Trophoblast cell (in vitro differentiated cells and primary cell): ENCODE results near the gene CCDC40.

Experiments used
- DNase-seq, 2 donors: peaks; one replicate each; pipeline ENCODE4 v3.0.0-alpha.2; 2016
- H2AFZ ChIP-seq: 2 replicates; pipeline ENCODE4 v1.6.1; 2013; ENCODE audit warnings: low read length, moderate library complexity, mild to moderate bottlenecking; ENCODE audit not compliant: insufficient read depth, poor library complexity
- H2AK5ac ChIP-seq: 2 replicates; pipeline ENCODE4 v1.6.1; 2013; ENCODE audit warnings: mild to moderate bottlenecking, low read length
- H2BK120ac ChIP-seq: 2 replicates; pipeline ENCODE4 v1.6.1; 2013; ENCODE audit warnings: low read length, mild to moderate bottlenecking, moderate library complexity; ENCODE audit not compliant: insufficient read depth, poor library complexity
- H2BK12ac ChIP-seq: 2 replicates; pipeline ENCODE4 v1.6.1; 2013; ENCODE audit warnings: mild to moderate bottlenecking, low read length, moderate library complexity
- H2BK5ac ChIP-seq: 2 replicates; pipeline ENCODE4 v1.6.1; 2013; ENCODE audit warnings: low read length, low read depth, moderate library complexity, mild to moderate bottlenecking; ENCODE audit not compliant: poor library complexity
- H3K14ac ChIP-seq: 2 replicates; pipeline ENCODE4 v1.6.1; 2013; ENCODE audit warnings: mild to moderate bottlenecking, low read length
- H3K18ac ChIP-seq: 2 replicates; pipeline ENCODE4 v1.6.1; 2013; ENCODE audit warnings: mild to moderate bottlenecking, low read length
- H3K23ac ChIP-seq: 2 replicates; pipeline ENCODE4 v1.6.1; 2013; ENCODE audit warnings: low read length
- H3K27ac ChIP-seq: 2 replicates; pipeline ENCODE4 v1.5.1; 2013; ENCODE audit warnings: low read depth, mild to moderate bottlenecking, inconsistent platforms, low read length, moderate library complexity
- H3K27me3 ChIP-seq: 2 replicates; pipeline ENCODE4 v1.6.1; 2013; ENCODE audit warnings: inconsistent platforms, mild to moderate bottlenecking, low read length, moderate library complexity; ENCODE audit not compliant: insufficient read depth
- H3K36me3 ChIP-seq, 2 experiments: 1 replicate in 1 of 2; 2 replicates in 1 of 2; pipeline ENCODE4 v1.6.1; 2013; ENCODE audit warnings: low read length in 2 of 2, mild to moderate bottlenecking in 2 of 2, moderate library complexity in 1 of 2; ENCODE audit not compliant: insufficient read depth in 2 of 2, control insufficient read depth in 1 of 2
- H3K4ac ChIP-seq: 2 replicates; pipeline ENCODE4 v1.6.1; 2013; ENCODE audit warnings: low read depth, mild to moderate bottlenecking, low read length, moderate library complexity
- H3K4me1 ChIP-seq, 2 experiments: 1 replicate in 1 of 2; 2 replicates in 1 of 2; pipeline ENCODE4 v1.6.1; 2013; ENCODE audit warnings: low read length in 2 of 2, mild to moderate bottlenecking in 2 of 2, moderate library complexity in 1 of 2; ENCODE audit not compliant: insufficient read depth in 2 of 2, control insufficient read depth in 1 of 2
- H3K4me2 ChIP-seq: 2 replicates; pipeline ENCODE4 v1.6.1; 2013; ENCODE audit warnings: inconsistent platforms, mild to moderate bottlenecking, low read length, moderate library complexity
- H3K4me3 ChIP-seq: 2 replicates; pipeline ENCODE4 v1.5.1; 2013; ENCODE audit warnings: mild to moderate bottlenecking, low read depth, low read length, inconsistent platforms
- H3K79me1 ChIP-seq: one replicate; pipeline ENCODE4 v1.6.1; 2013; ENCODE audit warnings: low read length
- H3K79me2 ChIP-seq: 2 replicates; pipeline ENCODE4 v1.6.1; 2013; ENCODE audit warnings: low read length, mild to moderate bottlenecking; ENCODE audit not compliant: control insufficient read depth, insufficient read depth, poor library complexity
- H3K9ac ChIP-seq: 2 replicates; pipeline ENCODE4 v1.6.1; 2013; ENCODE audit warnings: mild to moderate bottlenecking, low read length
- H3K9me3 ChIP-seq: 2 replicates; pipeline ENCODE4 v1.6.1; 2013; ENCODE audit warnings: low read depth, mild to moderate bottlenecking, control low read depth, inconsistent platforms, low read length; ENCODE audit not compliant: insufficient read depth
- H4K12ac ChIP-seq: 2 replicates; pipeline ENCODE4 v1.6.1; 2013; ENCODE audit warnings: low read depth, mild to moderate bottlenecking, low read length, moderate library complexity
- H4K8ac ChIP-seq: 2 replicates; pipeline ENCODE4 v1.6.1; 2013; ENCODE audit warnings: low read depth, mild to moderate bottlenecking, low read length, moderate library complexity
- H4K91ac ChIP-seq: one replicate; pipeline ENCODE4 v1.6.1; 2013; ENCODE audit warnings: low read depth, mild to moderate bottlenecking, low read length, moderate library complexity
- WGBS: extraction: QIAGEN DNeasy Blood & Tissue Kit; methylation state at CpG from one replicate; pipeline ENCODE4 v1.1.7; 2013; ENCODE audit warnings: missing lambda C conversion rate; ENCODE audit not compliant: insufficient read length, insufficient coverage; ENCODE audit errors: extremely low coverage; 5-methylcytosine and 5-hydroxymethylcytosine counted together

The CCDC40 gene

GRCh38 chr17:80126449-80126715, 89.9 kb downstream of the CCDC40 start:
- H3K14ac ChIP-seq, result no peak overlapping the region
- no peaks in the 10 kb centered on the region for H3K27me3 ChIP-seq
- H3K9me3 ChIP-seq, result no peaks in the 10 kb centered on the region
- no peak overlapping the region for H2BK5ac ChIP-seq
- no peaks in the 10 kb centered on the region for H3K79me2 ChIP-seq
- H2BK120ac ChIP-seq, result no peak overlapping the region
- no peak overlapping the region for H2BK12ac ChIP-seq
- no peak overlapping the region for H3K4me2 ChIP-seq
- no peak overlapping the region for H4K8ac ChIP-seq
- no peaks in the 10 kb centered on the region for H3K36me3 ChIP-seq
- H3K79me1 ChIP-seq, result no peaks in the 10 kb centered on the region
- H4K12ac ChIP-seq, result no peak overlapping the region
- H3K4me1 ChIP-seq, result peaks cover 6 to 19% of the 10 kb centered on the region in 2 experiments
- no peak overlapping the region for H3K9ac ChIP-seq
- H3K23ac ChIP-seq, result no peak overlapping the region
- no peak overlapping the region for H3K4ac ChIP-seq
- no peak overlapping the region for H3K18ac ChIP-seq
- no peak overlapping the region for H2AK5ac ChIP-seq
- no peak for DNase-seq
- no CpG with 5 or more reads among the region's 3 CpGs for WGBS
- no peak overlapping the region for H3K27ac ChIP-seq
- no peak overlapping the region for H3K4me3 ChIP-seq
- no peak overlapping the region for H4K91ac ChIP-seq
- H2AFZ ChIP-seq, result no peak overlapping the region

GRCh38 chr17:80129006-80129565, 92.6 kb downstream of the CCDC40 start:
- peak; percentile 63 to 84 for DNase-seq
- Histone ChIP-seq H2AK5ac (no peak overlapping the region), H2BK5ac (no peak overlapping the region), H3K23ac (no peak overlapping the region), H4K91ac (no peak overlapping the region), H2AFZ (no peak overlapping the region), H2BK12ac (no peak overlapping the region), H3K27ac (no peak overlapping the region), H3K4ac (no peak overlapping the region), H3K4me2 (no peak overlapping the region), H4K8ac (no peak overlapping the region), H3K18ac (no peak overlapping the region), H4K12ac (no peak overlapping the region), H2BK120ac (no peak overlapping the region), H3K9ac (no peak overlapping the region), H3K79me2 (no peaks in the 10 kb centered on the region), H3K4me3 (no peak overlapping the region), H3K14ac (no peak overlapping the region), H3K27me3 (no peaks in the 10 kb centered on the region), H3K4me1 (peaks cover 6 to 13% of the 10 kb centered on the region in 2 experiments), H3K9me3 (no peaks in the 10 kb centered on the region), H3K36me3 (peaks cover 10% of the 10 kb centered on the region in 2 experiments), H3K79me1 (no peaks in the 10 kb centered on the region)
- no CpG with 5 or more reads among the region's 4 CpGs for WGBS

GRCh38 chr17:80130992-80131391, 94.5 kb downstream of the CCDC40 start:
- Histone ChIP-seq H3K27me3 (no peaks in the 10 kb centered on the region), H3K4ac (no peak overlapping the region), H2BK120ac (no peak overlapping the region), H2AK5ac (no peak overlapping the region), H4K91ac (no peak overlapping the region), H3K9ac (no peak overlapping the region), H3K4me2 (no peak overlapping the region), H3K79me2 (no peaks in the 10 kb centered on the region), H3K4me3 (no peak overlapping the region), H3K36me3 (peaks cover 17 to 25% of the 10 kb centered on the region in 2 experiments), H3K14ac (no peak overlapping the region), H3K79me1 (no peaks in the 10 kb centered on the region), H3K18ac (no peak overlapping the region), H3K4me1 (peaks cover 0 to 5% of the 10 kb centered on the region in 2 experiments), H4K12ac (no peak overlapping the region), H2BK12ac (no peak overlapping the region), H2AFZ (no peak overlapping the region), H3K27ac (no peak overlapping the region), H3K9me3 (no peaks in the 10 kb centered on the region), H3K23ac (no peak overlapping the region), H2BK5ac (no peak overlapping the region), H4K8ac (no peak overlapping the region)
- WGBS, result no CpG with 5 or more reads among the region's 3 CpGs
- peak in 1 of 2 donors; percentile 40 for DNase-seq

GRCh38 chr17:80132906-80133625, 96.6 kb downstream of the CCDC40 start:
- Histone ChIP-seq H4K91ac (no peak overlapping the region), H4K8ac (no peak overlapping the region), H2BK120ac (no peak overlapping the region), H2BK12ac (no peak overlapping the region), H3K27me3 (no peaks in the 10 kb centered on the region), H2AFZ (no peak overlapping the region), H3K4me2 (no peak overlapping the region), H3K27ac (no peak overlapping the region), H3K4ac (no peak overlapping the region), H3K4me3 (no peak overlapping the region), H3K4me1 (peaks cover 0 to 5% of the 10 kb centered on the region in 2 experiments), H3K18ac (no peak overlapping the region), H3K9ac (no peak overlapping the region), H3K9me3 (no peaks in the 10 kb centered on the region), H3K79me1 (no peaks in the 10 kb centered on the region), H3K23ac (no peak overlapping the region), H2BK5ac (no peak overlapping the region), H3K14ac (no peak overlapping the region), H2AK5ac (no peak overlapping the region), H3K36me3 (peaks cover 31 to 43% of the 10 kb centered on the region in 2 experiments), H3K79me2 (no peaks in the 10 kb centered on the region), H4K12ac (no peak overlapping the region)
- WGBS, result no CpG with 5 or more reads among the region's 5 CpGs
- peak in 1 of 2 donors; percentile 48 for DNase-seq
